Gastrocnemius medialis (tissue), 4 donors: ENCODE data around the gene MICU2.

Source experiments
- CTCF ChIP-seq, 5 experiments: fragments of 450-650 bp in 3 of 5; fragments of 200-600 bp in 2 of 5; sonication (generic) in 2 of 5; IDR thresholded peaks in 4 of 5; conservative IDR thresholded peaks in 1 of 5; 1 replicate in 4 of 5; 2 replicates in 1 of 5; pipeline ENCODE4 v1.5.1; 2016 to 2019; ENCODE audit warnings: antibody characterized with exemption in 5 of 5, mild to moderate bottlenecking in 3 of 5, moderate library complexity in 3 of 5
- POLR2A ChIP-seq, 2 donors: fragments of 450-650 bp; IDR thresholded peaks; one replicate each; pipeline ENCODE4 v1.6.1; 2017; ENCODE audit warnings: antibody characterized with exemption in 2 of 2, mild to moderate bottlenecking in 2 of 2, moderate library complexity in 2 of 2

GRCh38 chr13:21541271-21541670 lies 62.7 kb downstream of the MICU2 start:
- TF ChIP-seq CTCF (IDR thresholded peaks at IDR 0.05 in 4 of 5, conservative IDR thresholded peaks at IDR 0.05 in 1 of 5) (no peak), POLR2A (IDR thresholded peaks at IDR 0.05) (no peak)
